Stomach (tissue), 9 donors: ENCODE data around the gene FAM241B. TPM values are rescaled to one million over a fixed set of nuclear protein-coding genes. Genes with fewer than 3 reads are reported as not detected.
A peak's percentile ranks its signal among the peaks of the same experiment; 100 is the strongest.

Source experiments
- DNase-seq, 2 donors: peaks; one replicate each; pipeline versions ENCODE4 v3.0.0 to v3.0.0-alpha.2; 2013 to 2019
- H3K27ac ChIP-seq, 5 donors: fragments of 200-600 bp in 4 of 5; sonication (generic) in 4 of 5; one replicate each; pipeline ENCODE4 v1.5.1; 2013 to 2019; ENCODE audit warnings: mild to moderate bottlenecking in 1 of 5, moderate library complexity in 1 of 5
- H3K27me3 ChIP-seq, 3 donors: fragments of 200-600 bp; sonication (generic); one replicate each; pipeline ENCODE4 v1.5.1; 2017 to 2019; ENCODE audit warnings: mixed run types in 1 of 3
- H3K36me3 ChIP-seq, 4 donors: fragments of 200-600 bp; sonication (generic); 1 replicate in 3 of 4; 2 replicates in 1 of 4; pipeline ENCODE4 v1.5.1; 2016 to 2019
- H3K4me1 ChIP-seq, 4 donors: fragments of 200-600 bp; sonication (generic); one replicate each; pipeline ENCODE4 v1.5.1; 2016 to 2019
- H3K4me3 ChIP-seq, 4 donors: fragments of 200-600 bp; sonication (generic) in 3 of 4; one replicate each; pipeline ENCODE4 v1.5.1; 2016 to 2019; ENCODE audit warnings: mild to moderate bottlenecking in 1 of 4
- H3K9me3 ChIP-seq, 4 donors: fragments of 200-600 bp; sonication (generic); one replicate each; pipeline ENCODE4 v1.5.1; 2016 to 2019
- CTCF ChIP-seq, 7 experiments: fragments of 450-650 bp in 4 of 7; fragments of 200-600 bp in 3 of 7; sonication (generic) in 3 of 7; IDR thresholded peaks; one replicate each; pipeline ENCODE4 v1.5.1; 2016 to 2019; ENCODE audit warnings: antibody characterized with exemption in 7 of 7, control low read depth in 2 of 7, mild to moderate bottlenecking in 1 of 7
- EP300 ChIP-seq: sonication (generic); formaldehyde crosslinking; IDR thresholded peaks from one replicate; pipeline ENCODE4 v1.6.1; 2017; ENCODE audit warnings: antibody characterized with exemption
- POLR2A ChIP-seq, 4 donors: fragments of 450-650 bp; IDR thresholded peaks; one replicate each; pipeline ENCODE4 v1.6.1; 2016; ENCODE audit warnings: antibody characterized with exemption in 4 of 4, control low read depth in 2 of 4, mild to moderate bottlenecking in 1 of 4, moderate library complexity in 1 of 4
- POLR2AphosphoS5 ChIP-seq, 3 donors: sonication (generic); formaldehyde crosslinking; IDR thresholded peaks; one replicate each; pipeline ENCODE4 v1.6.1; 2016; ENCODE audit warnings: antibody characterized with exemption in 3 of 3
- WGBS, 5 donors: extraction: QIAGEN DNeasy Blood & Tissue Kit in 3 of 5; methylation state at CpG; one replicate each; pipeline versions ENCODE4 v1.1.5 to v1.1.7; 2013 to 2018; 5-methylcytosine and 5-hydroxymethylcytosine counted together
- intact Hi-C: fragments of 100-400 bp; cut with DNase I; formaldehyde crosslinking; loops from one replicate; pipeline ENCODE4 v1.15.1; 2023; ENCODE audit warnings: low total_unique reads
- polyA plus RNA-seq, 3 donors: library from polyadenylated mRNA; stranded (reverse); fragments of 200-250 nt; gene quantifications; one replicate each; pipeline ENCODE4 v1.2.3, GENCODE V29; 2013
- total RNA-seq, 5 donors: library from RNA; depleted of rRNA; stranded (reverse); fragments of >200 nt; gene quantifications; one replicate each; pipeline versions ENCODE4 v1.1.0 to v1.2.3, GENCODE V29; 2014 to 2016
- donor health status: healthy with polysubstance abuse.
- donor health status: Bipolar disorder and iron deficiency.
- donor health status: healthy.

The FAM241B gene
- total and polyA plus RNA-seq, 8 donors = 0.55 to 7.4 (median 4.0) TPM; not detected in 3

GRCh38 chr10:69643779-69644657 lies 14.0 kb downstream of the FAM241B start:
- H3K36me3 ChIP-seq = no peaks in the 10 kb centered on the region
- H3K27me3 ChIP-seq = peaks cover 0 to 22% (median 8%) of the 10 kb centered on the region in 3 donors
- 58 to 77% (median 60%) methylated on average over 9 to 16 of the region's 16 CpGs for WGBS, 5 donors
- H3K4me1 ChIP-seq = peaks cover 0 to 3% (median 0%) of the 10 kb centered on the region in 4 donors
- no peaks in the 10 kb centered on the region for H3K9me3 ChIP-seq
- H3K27ac ChIP-seq = no peak overlapping the region
- TF ChIP-seq POLR2AphosphoS5 (IDR thresholded peaks at IDR 0.05) (no peak), CTCF (IDR thresholded peaks at IDR 0.05) (no peak), EP300 (no peak), POLR2A (IDR thresholded peaks at IDR 0.05) (no peak)
- no peak for DNase-seq
- intact Hi-C loops = loop anchor here (10.0 kb wide), 1 partner anchor 271 kb away; no protein-coding TSS in a partner anchor
- H3K4me3 ChIP-seq = no peak overlapping the region

DNA sequence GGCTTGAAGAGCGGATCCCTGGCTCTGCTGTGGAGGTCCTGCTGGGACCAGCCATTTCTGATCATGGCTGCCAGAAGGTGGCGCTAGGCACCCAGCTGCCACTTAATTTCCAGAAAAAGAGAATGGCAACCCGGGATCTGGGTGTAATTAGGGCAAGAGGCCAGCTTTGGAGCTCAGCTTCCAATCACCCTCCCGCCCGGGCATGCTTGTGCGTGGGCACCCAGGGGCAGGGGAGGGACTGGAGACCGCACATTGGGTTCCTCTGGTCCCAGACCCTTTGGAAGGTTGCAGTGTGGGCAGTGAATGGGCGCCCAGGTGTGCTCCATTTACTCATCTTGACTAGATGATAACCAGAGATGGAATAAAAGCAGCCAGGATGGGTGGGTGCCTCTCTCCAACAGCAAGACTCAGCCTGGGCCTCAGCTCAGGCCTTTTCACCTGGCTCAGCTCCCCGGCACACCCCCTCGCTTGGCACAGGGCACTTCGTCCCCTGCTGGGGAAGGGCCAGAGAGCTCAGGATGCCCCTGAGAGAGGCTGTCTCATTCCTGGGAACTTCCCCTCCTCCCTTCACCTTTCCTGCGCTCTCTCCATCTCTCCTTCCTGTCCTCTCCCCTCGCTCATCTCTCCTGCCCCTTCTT lies 14.7 kb downstream of the FAM241B start:
- H3K27me3 ChIP-seq = peaks cover 0 to 22% (median 8%) of the 10 kb centered on the region in 3 donors
- DNase-seq = peak; percentile 61 to 85
- no peaks in the 10 kb centered on the region for H3K36me3 ChIP-seq
- no peak overlapping the region for H3K27ac ChIP-seq
- H3K9me3 ChIP-seq = no peaks in the 10 kb centered on the region
- WGBS, 5 donors = 46 to 54% (median 48%) methylated on average over 12 to 13 of the region's 13 CpGs
- TF ChIP-seq POLR2A (IDR thresholded peaks at IDR 0.05) = no peak
- no peak for TF ChIP-seq POLR2AphosphoS5 (IDR thresholded peaks at IDR 0.05)
- no peak for TF ChIP-seq EP300
- TF ChIP-seq CTCF (IDR thresholded peaks at IDR 0.05) = peak in 5 of 7 experiments; percentile 54 to 76 (median 68)
- intact Hi-C loops = loop anchor here (5.0 to 10.0 kb wide), 2 partner anchors 68 to 270 kb away; no protein-coding TSS in a partner anchor
- no peak overlapping the region for H3K4me3 ChIP-seq
- peaks cover 0 to 3% (median 0%) of the 10 kb centered on the region in 4 donors for H3K4me1 ChIP-seq

DNA sequence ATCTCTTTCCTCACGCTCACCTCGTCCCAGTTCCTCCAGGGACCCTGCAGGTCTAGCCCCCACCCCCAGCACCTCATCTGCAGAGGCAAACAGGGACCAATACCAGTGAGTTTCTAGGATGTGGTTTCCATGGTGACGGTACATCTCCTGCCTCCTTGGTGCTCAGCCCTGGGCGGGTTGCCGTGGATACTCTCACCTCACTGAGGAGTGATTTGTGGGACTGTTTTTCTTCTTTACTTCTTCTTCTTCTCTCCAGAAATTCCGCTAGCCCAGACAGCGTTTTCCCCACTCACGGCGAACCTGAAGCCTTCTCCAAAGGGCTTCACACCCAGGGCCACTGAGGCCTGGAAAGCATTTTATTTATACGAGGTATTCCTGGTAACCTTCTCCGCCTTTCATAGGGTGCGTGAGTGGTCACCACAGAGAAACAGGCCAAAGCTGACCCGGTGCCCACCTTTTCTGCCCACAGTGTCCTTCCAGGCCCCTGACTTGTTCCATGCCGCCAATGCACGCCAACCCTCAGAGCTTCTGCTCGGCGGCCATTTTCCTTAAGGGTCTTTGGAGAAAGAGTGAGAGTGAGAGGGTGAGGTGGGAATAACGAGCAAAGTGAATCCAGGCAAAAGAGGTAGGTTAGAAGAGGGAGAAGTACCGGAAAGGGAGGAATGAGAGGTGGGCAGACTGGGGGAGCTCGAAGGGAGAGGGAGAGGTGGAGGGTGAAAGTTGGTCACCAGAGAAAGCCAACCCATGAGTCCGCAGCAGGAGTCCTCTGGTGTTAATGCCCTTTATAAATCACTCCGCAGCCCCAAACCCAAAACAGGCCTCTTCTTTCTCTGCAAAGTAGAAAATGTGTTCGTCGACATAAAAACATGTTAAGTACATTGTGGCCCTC lies 15.5 kb downstream of the FAM241B start:
- H3K9me3 ChIP-seq = no peaks in the 10 kb centered on the region
- intact Hi-C loops = loop anchor here (5.0 to 10.0 kb wide), 2 partner anchors 67 to 269 kb away; no protein-coding TSS in a partner anchor
- WGBS, 5 donors = 87 to 91% (median 90%) methylated on average over 24 of the region's 24 CpGs
- H3K27ac ChIP-seq = no peak overlapping the region
- peaks cover 0 to 3% (median 0%) of the 10 kb centered on the region in 4 donors for H3K4me1 ChIP-seq
- no peak overlapping the region for H3K4me3 ChIP-seq
- H3K36me3 ChIP-seq = no peaks in the 10 kb centered on the region
- no peak for DNase-seq
- TF ChIP-seq POLR2AphosphoS5 (IDR thresholded peaks at IDR 0.05) (no peak), CTCF (IDR thresholded peaks at IDR 0.05) (no peak), EP300 (no peak), POLR2A (IDR thresholded peaks at IDR 0.05) (no peak)
- peaks cover 0 to 17% (median 8%) of the 10 kb centered on the region in 3 donors for H3K27me3 ChIP-seq
